ENCODE measurements around the gene BSN.

The BSN gene

DNA sequence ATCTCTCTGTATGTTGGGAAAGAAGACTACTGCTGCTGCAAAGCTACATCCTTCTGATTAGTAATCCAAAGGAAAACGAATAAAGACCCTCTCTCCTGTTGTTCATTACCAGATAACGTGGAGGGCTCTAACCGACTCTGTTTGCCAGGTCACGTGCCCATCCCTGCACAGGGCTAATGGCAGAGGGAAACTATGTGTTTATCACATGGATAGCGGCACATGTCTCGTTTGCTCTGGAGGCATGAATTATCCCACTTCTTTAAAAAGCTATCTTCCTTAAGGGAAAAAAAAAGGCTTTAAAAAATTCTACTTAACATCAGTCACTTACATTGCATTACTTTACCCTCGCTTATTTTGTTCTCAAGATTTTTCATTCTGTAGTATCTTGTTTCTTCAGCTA lies 87.0 kb downstream of the BSN start:
- TF ChIP-seq SP7 (tag by site-specific recombination; IDR thresholded peaks at IDR 0.05) (no peak), ZNF776 (tag by site-specific recombination; IDR thresholded peaks at IDR 0.05; ENCODE audit: borderline replicate concordance) (no peak), PRDM2 (tag by site-specific recombination; IDR thresholded peaks at IDR 0.05; ENCODE audit: borderline replicate concordance) (no peak), ZNF214 (tag by site-specific recombination; IDR thresholded peaks at IDR 0.05; ENCODE audit: borderline replicate concordance) (no peak), ZNF48 (tag by site-specific recombination; IDR thresholded peaks at IDR 0.05) (no peak), ZNF138 (tag by site-specific recombination; IDR thresholded peaks at IDR 0.05; ENCODE audit: borderline replicate concordance) (no peak)
- TF ChIP-seq, protein P1, sequence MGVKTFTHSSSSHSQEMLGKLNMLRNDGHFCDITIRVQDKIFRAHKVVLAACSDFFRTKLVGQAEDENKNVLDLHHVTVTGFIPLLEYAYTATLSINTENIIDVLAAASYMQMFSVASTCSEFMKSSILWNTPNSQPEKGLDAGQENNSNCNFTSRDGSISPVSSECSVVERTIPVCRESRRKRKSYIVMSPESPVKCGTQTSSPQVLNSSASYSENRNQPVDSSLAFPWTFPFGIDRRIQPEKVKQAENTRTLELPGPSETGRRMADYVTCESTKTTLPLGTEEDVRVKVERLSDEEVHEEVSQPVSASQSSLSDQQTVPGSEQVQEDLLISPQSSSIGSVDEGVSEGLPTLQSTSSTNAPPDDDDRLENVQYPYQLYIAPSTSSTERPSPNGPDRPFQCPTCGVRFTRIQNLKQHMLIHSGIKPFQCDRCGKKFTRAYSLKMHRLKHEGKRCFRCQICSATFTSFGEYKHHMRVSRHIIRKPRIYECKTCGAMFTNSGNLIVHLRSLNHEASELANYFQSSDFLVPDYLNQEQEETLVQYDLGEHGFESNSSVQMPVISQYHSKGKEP (tag by site-specific recombination; IDR thresholded peaks at IDR 0.05), result no peak
- TF ChIP-seq, protein P2, sequence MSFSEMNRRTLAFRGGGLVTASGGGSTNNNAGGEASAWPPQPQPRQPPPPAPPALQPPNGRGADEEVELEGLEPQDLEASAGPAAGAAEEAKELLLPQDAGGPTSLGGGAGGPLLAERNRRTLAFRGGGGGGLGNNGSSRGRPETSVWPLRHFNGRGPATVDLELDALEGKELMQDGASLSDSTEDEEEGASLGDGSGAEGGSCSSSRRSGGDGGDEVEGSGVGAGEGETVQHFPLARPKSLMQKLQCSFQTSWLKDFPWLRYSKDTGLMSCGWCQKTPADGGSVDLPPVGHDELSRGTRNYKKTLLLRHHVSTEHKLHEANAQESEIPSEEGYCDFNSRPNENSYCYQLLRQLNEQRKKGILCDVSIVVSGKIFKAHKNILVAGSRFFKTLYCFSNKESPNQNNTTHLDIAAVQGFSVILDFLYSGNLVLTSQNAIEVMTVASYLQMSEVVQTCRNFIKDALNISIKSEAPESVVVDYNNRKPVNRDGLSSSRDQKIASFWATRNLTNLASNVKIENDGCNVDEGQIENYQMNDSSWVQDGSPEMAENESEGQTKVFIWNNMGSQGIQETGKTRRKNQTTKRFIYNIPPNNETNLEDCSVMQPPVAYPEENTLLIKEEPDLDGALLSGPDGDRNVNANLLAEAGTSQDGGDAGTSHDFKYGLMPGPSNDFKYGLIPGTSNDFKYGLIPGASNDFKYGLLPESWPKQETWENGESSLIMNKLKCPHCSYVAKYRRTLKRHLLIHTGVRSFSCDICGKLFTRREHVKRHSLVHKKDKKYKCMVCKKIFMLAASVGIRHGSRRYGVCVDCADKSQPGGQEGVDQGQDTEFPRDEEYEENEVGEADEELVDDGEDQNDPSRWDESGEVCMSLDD (tag by site-specific recombination; IDR thresholded peaks at IDR 0.05), result no peak
- H3K36me3 ChIP-seq (ENCODE audit: control insufficient read depth in 2 of 2, insufficient read depth in 1 of 2, low read length in 2 of 2), result peaks cover 0 to 4% of the 10 kb centered on the region in 2 experiments; a peak in 1 of 3 replicates
- no peaks in the 10 kb centered on the region for H3K4me1 ChIP-seq (ENCODE audit: control insufficient read depth, insufficient read depth, low read length)
- CTCF ChIA-PET, result no interaction called here
- no peaks in the 10 kb centered on the region for H3K9me3 ChIP-seq (ENCODE audit: control insufficient read depth, insufficient read depth, low read depth, low read length)
- no peak overlapping the region for H3K27ac ChIP-seq (ENCODE audit: extremely low read depth, low read depth, low read length)
- POLR2A ChIA-PET, result no interaction called here
- no peak overlapping the region for H3K4me3 ChIP-seq (ENCODE audit: low read depth, low read length)

DNA sequence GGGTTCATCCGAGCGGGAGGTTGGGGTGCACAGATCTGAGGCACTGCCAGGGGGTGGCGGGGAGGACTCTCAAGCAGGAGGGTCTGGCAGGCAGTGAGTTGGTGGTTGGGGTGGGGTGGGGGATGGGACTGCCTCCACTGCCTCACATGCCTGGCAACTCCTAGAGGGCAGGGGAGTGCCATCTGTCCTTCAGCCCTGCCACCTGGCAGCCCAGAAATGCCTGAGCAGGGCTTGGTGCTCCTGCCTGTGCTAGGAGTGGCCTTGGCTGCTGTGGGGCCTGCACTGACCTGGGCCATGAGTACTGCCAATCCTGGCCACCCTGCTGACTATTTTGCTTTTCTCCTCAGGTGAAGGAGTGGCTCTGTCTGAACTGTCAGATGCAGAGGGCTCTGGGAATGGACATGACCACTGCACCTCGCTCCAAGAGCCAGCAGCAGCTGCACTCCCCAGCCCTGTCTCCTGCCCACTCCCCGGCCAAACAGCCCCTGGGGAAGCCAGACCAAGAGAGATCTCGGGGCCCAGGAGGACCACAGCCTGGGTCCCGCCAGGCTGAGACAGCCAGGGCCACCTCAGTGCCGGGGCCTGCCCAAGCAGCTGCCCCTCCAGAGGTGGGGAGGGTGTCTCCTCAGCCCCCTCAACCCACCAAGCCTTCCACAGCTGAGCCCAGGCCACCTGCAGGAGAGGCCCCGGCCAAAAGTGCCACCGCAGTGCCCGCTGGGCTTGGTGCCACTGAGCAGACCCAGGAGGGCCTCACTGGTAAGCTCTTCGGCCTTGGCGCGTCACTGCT lies 87.8 kb downstream of the BSN start:
- ChIA-PET POLR2A (no interaction called here), CTCF (no interaction called here)
- H3K9me3 ChIP-seq (ENCODE audit: control insufficient read depth, insufficient read depth, low read depth, low read length), result no peaks in the 10 kb centered on the region
- H3K4me1 ChIP-seq (ENCODE audit: control insufficient read depth, insufficient read depth, low read length), result no peaks in the 10 kb centered on the region
- H3K4me3 ChIP-seq (ENCODE audit: low read depth, low read length), result no peak overlapping the region
- peaks cover 0 to 4% of the 10 kb centered on the region in 2 experiments; a peak in 1 of 3 replicates for H3K36me3 ChIP-seq (ENCODE audit: control insufficient read depth in 2 of 2, insufficient read depth in 1 of 2, low read length in 2 of 2)
- no peak overlapping the region for H3K27ac ChIP-seq (ENCODE audit: extremely low read depth, low read depth, low read length)
- no peak for TF ChIP-seq ZNF510 (tag by site-specific recombination; IDR thresholded peaks at IDR 0.05; ENCODE audit: insufficient replicate concordance)
- TF ChIP-seq HOXC10 (CRISPR knock-in tag; IDR thresholded peaks at IDR 0.05), result no peak
- no peak for TF ChIP-seq KLF1 (tag by site-specific recombination; IDR thresholded peaks at IDR 0.05)
- TF ChIP-seq, protein P3, sequence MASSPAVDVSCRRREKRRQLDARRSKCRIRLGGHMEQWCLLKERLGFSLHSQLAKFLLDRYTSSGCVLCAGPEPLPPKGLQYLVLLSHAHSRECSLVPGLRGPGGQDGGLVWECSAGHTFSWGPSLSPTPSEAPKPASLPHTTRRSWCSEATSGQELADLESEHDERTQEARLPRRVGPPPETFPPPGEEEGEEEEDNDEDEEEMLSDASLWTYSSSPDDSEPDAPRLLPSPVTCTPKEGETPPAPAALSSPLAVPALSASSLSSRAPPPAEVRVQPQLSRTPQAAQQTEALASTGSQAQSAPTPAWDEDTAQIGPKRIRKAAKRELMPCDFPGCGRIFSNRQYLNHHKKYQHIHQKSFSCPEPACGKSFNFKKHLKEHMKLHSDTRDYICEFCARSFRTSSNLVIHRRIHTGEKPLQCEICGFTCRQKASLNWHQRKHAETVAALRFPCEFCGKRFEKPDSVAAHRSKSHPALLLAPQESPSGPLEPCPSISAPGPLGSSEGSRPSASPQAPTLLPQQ (tag by site-specific recombination; IDR thresholded peaks at IDR 0.05), result no peak
- no peak for TF ChIP-seq ZIC2 (tag by site-specific recombination; IDR thresholded peaks at IDR 0.05)
- TF ChIP-seq ZNF624 (tag by site-specific recombination; IDR thresholded peaks at IDR 0.05), result no peak
- TF ChIP-seq ZNF133 (tag by site-specific recombination; IDR thresholded peaks at IDR 0.05), result no peak
- TF ChIP-seq ZNF404 (tag by site-specific recombination; IDR thresholded peaks at IDR 0.05), result no peak
- no peak for TF ChIP-seq ZNF843 (tag by site-specific recombination; IDR thresholded peaks at IDR 0.05)
- TF ChIP-seq ZFP69B (tag by site-specific recombination; IDR thresholded peaks at IDR 0.05), result no peak
- TF ChIP-seq ZNF391 (tag by site-specific recombination; IDR thresholded peaks at IDR 0.05; ENCODE audit: borderline replicate concordance, low read depth), result no peak
- no peak for TF ChIP-seq ZNF350 (tag by site-specific recombination; IDR thresholded peaks at IDR 0.05)
- no peak for TF ChIP-seq ZNF416 (tag by site-specific recombination; IDR thresholded peaks at IDR 0.05)
- no peak for TF ChIP-seq ZNF239 (tag by site-specific recombination; IDR thresholded peaks at IDR 0.05)
- TF ChIP-seq ZNF548 (tag by site-specific recombination; IDR thresholded peaks at IDR 0.05), result no peak
